Measurements from ENCODE around the gene SLC1A5.

The SLC1A5 gene

GRCh38 chr19:46746281-46747057, 41.9 kb downstream of the SLC1A5 start, which contains the start of gene STRN4:
TSS of gene STRN4 (minus strand) at chr19:46746450. CDS start at chr19:46746430, 20 bp downstream.
- FAIRE-seq (peak; percentile 73), DNase-seq (ENCODE audit: insufficient read length) (peak; percentile 94)
- peak; percentile 68; the same call in 1 of the 2 replicates for TF ChIP-seq POLR2A (IDR thresholded peaks at IDR 0.05; ENCODE audit: low read depth, low read length)
- no peak for TF ChIP-seq POLR2AphosphoS5 (IDR thresholded peaks at IDR 0.05; ENCODE audit: low read depth, low read length)
- peak; percentile 5; the same call in 1 of the 2 replicates for TF ChIP-seq TAF1 (IDR thresholded peaks at IDR 0.05; ENCODE audit: borderline replicate concordance, low read depth, low read length)

GRCh38 chr19:46745521-46746280, 42.7 kb downstream of the SLC1A5 start, which contains the start of gene FKRP:
TSS of gene FKRP (plus strand) at chr19:46746057. CDS start at chr19:46755451, 9,394 bp downstream.
- TF ChIP-seq TAF1 (IDR thresholded peaks at IDR 0.05; ENCODE audit: borderline replicate concordance, low read depth, low read length) (peak; percentile 42; the same call in 1 of the 2 replicates), POLR2AphosphoS5 (IDR thresholded peaks at IDR 0.05; ENCODE audit: low read depth, low read length) (no peak)
- peak; percentile 50 for FAIRE-seq
- DNase-seq (ENCODE audit: insufficient read length) = no peak

- TF ChIP-seq POLR2AphosphoS5 (IDR thresholded peaks at IDR 0.05; ENCODE audit: low read depth, low read length) (no peak), POLR2A (IDR thresholded peaks at IDR 0.05; ENCODE audit: low read depth, low read length) (no peak), TAF1 (IDR thresholded peaks at IDR 0.05; ENCODE audit: borderline replicate concordance, low read depth, low read length) (no peak)
- DNase-seq (ENCODE audit: insufficient read length) = no peak
- no peak for FAIRE-seq
These were observed 43.4 kb downstream of the SLC1A5 start for GRCh38 chr19:46745030-46745429.

GRCh38 chr19:46744005-46744691, 44.2 kb downstream of the SLC1A5 start:
- DNase-seq (ENCODE audit: insufficient read length) (no peak), FAIRE-seq (no peak)
- TF ChIP-seq POLR2A (IDR thresholded peaks at IDR 0.05; ENCODE audit: low read depth, low read length) (no peak), POLR2AphosphoS5 (IDR thresholded peaks at IDR 0.05; ENCODE audit: low read depth, low read length) (no peak), TAF1 (IDR thresholded peaks at IDR 0.05; ENCODE audit: borderline replicate concordance, low read depth, low read length) (no peak)

- no peak for FAIRE-seq
- DNase-seq (ENCODE audit: insufficient read length) = no peak
- TF ChIP-seq POLR2A (IDR thresholded peaks at IDR 0.05; ENCODE audit: low read depth, low read length) (no peak), POLR2AphosphoS5 (IDR thresholded peaks at IDR 0.05; ENCODE audit: low read depth, low read length) (no peak), TAF1 (IDR thresholded peaks at IDR 0.05; ENCODE audit: borderline replicate concordance, low read depth, low read length) (no peak)
These were observed 45.4 kb downstream of the SLC1A5 start for GRCh38 chr19:46742926-46743480.

- FAIRE-seq = no peak
- no peak for TF ChIP-seq TAF1 (IDR thresholded peaks at IDR 0.05; ENCODE audit: borderline replicate concordance, low read depth, low read length)
- TF ChIP-seq POLR2A (IDR thresholded peaks at IDR 0.05; ENCODE audit: low read depth, low read length) = no peak
- no peak for TF ChIP-seq POLR2AphosphoS5 (IDR thresholded peaks at IDR 0.05; ENCODE audit: low read depth, low read length)
- DNase-seq (ENCODE audit: insufficient read length) = no peak
These were observed 46.9 kb downstream of the SLC1A5 start for GRCh38 chr19:46741447-46741846.

- DNase-seq (ENCODE audit: insufficient read length) = no peak
- TF ChIP-seq POLR2A (IDR thresholded peaks at IDR 0.05; ENCODE audit: low read depth, low read length) = no peak
- TF ChIP-seq POLR2AphosphoS5 (IDR thresholded peaks at IDR 0.05; ENCODE audit: low read depth, low read length) = no peak
- TF ChIP-seq TAF1 (IDR thresholded peaks at IDR 0.05; ENCODE audit: borderline replicate concordance, low read depth, low read length) = no peak
- no peak for FAIRE-seq
These were observed 49.1 kb downstream of the SLC1A5 start for GRCh38 chr19:46739290-46739771.

- FAIRE-seq (no peak), DNase-seq (ENCODE audit: insufficient read length) (no peak)
- TF ChIP-seq POLR2AphosphoS5 (IDR thresholded peaks at IDR 0.05; ENCODE audit: low read depth, low read length) (no peak), POLR2A (IDR thresholded peaks at IDR 0.05; ENCODE audit: low read depth, low read length) (no peak), TAF1 (IDR thresholded peaks at IDR 0.05; ENCODE audit: borderline replicate concordance, low read depth, low read length) (no peak)
These were observed 50.6 kb downstream of the SLC1A5 start for GRCh38 chr19:46737761-46738171.

GRCh38 chr19:46737298-46737654, 51.1 kb downstream of the SLC1A5 start:
- FAIRE-seq = no peak

GRCh38 chr19:46736531-46737297, 51.7 kb downstream of the SLC1A5 start:
- TF ChIP-seq POLR2A (IDR thresholded peaks at IDR 0.05; ENCODE audit: low read depth, low read length) (no peak), TAF1 (IDR thresholded peaks at IDR 0.05; ENCODE audit: borderline replicate concordance, low read depth, low read length) (no peak), POLR2AphosphoS5 (IDR thresholded peaks at IDR 0.05; ENCODE audit: low read depth, low read length) (no peak)
- no peak for DNase-seq (ENCODE audit: insufficient read length)
- FAIRE-seq = no peak

More at GRCh38 chr19:46737298-46737654, 51.1 kb downstream of the SLC1A5 start:
- TF ChIP-seq TAF1 (IDR thresholded peaks at IDR 0.05; ENCODE audit: borderline replicate concordance, low read depth, low read length) = no peak
- TF ChIP-seq POLR2AphosphoS5 (IDR thresholded peaks at IDR 0.05; ENCODE audit: low read depth, low read length) = no peak
- TF ChIP-seq POLR2A (IDR thresholded peaks at IDR 0.05; ENCODE audit: low read depth, low read length) = no peak
- no peak for DNase-seq (ENCODE audit: insufficient read length)
